Stimulated activated CD4-positive, alpha-beta T cell treated with anti-CD3 and anti-CD28 coated beads, Interleukin-12 subunit alpha, Interleukin-12 subunit beta, amount 100 ng/mL, for 4 hours (primary cell): ENCODE results near the gene MEOX1.
"Not testable (repeated sequence)": the region's sequence is repeated elsewhere in the genome, so short reads cannot be mapped to it uniquely, and the experiment has no call there.

ENCODE experiments used
- DNase-seq: peaks from one replicate; pipeline ENCODE4 v3.0.0-alpha.2; 2020

The MEOX1 gene

DNA sequence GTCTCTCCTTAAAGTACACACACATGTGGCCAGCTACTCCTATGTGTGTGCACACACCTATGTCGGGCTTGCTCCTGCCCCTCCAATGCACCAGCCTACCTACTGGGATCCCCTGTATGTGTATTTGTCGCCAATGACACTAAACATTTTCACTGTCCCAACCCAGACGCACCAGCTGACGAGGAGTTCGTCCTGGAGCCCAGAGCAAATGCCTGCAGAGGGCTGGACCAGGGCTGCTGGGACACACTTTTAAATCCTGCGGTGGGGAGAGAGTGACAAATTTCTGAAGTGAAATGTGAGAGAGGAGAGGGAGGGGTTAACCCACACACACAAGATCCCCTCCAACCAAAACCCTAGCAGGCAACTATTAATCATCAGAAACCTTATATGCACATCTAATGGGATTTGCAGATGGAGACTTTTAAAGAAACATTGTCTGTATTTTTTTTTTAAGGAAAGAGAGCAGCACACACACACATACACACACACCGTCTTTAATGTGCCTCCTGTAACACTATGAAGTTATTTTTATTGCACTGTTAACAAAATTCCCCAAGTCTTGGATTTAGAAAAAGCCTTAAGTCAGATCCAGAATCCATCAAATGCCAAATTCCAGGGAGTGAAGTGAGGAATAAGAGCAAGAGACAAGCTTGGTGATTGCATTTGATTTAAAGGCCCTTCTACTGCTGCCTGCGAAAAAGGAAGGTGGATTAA is at the start of gene MEOX1:
Gene MEOX1 (minus strand): TSS at position 224 of the 714 bp plus-strand sequence. CDS start 388 bp downstream, outside the sequence.
- DNase-seq, result no peak

GRCh38 chr17:43710101-43710500 is 48.4 kb upstream of the MEOX1 start:
- DNase-seq, result no peak

DNA sequence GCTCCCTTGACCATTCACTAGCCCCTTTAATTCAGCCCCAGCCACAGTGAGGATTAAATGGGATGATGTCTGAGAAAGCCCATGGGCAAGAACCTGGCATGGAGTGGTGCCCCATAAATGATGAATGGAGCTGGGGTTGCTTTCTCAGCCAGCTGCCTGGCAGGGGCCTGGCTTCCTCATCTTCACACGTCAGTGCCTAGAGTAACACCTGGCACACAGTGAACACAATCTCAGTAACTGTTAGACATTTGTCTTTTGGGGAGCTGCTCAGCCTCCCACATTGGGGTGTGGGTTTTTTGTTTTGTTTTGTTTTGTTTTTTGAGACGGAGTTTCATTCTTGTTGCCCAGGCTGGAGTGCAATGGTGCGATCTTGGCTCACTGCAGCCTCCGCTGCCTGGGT is 47.5 kb upstream of the MEOX1 start:
- no peak for DNase-seq

DNA sequence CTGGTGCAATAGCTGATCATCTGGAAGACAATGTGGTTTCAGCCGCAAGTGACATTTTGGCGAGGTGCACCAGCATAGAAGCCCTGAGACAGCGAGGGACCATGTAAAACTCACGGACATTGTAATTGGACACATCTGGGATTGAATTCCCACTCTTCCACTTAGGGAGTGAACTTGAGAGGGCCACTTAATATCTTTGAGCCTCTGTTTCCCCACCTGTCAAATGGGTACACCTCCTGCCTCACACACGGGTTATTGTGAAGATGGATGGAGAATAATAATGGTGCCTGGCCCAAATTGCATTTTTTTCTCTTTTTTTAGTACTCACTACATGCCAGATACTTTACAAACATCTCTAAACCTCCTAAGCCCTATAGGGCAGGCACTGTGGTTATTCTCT is 45.5 kb upstream of the MEOX1 start:
- DNase-seq, result no peak

DNA sequence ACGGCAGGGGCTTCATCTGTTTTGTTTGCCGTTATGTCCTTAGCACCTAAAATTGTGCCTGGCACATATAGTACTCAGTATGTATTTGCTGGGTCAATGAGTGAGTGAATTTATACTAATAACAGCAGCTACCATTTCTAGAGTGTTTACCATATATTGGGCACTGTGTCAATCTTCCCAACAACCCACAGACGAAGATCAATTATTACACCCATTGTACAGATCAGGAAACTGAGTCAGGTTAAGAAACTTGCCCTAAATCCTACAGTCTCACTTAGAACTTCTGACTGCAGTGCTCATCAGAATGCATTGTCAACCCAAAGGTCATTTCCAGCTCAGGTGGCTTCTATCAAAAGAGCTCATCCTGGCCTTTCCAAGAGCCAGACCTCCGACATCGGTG is 44.5 kb upstream of the MEOX1 start:
- no peak for DNase-seq

- no peak for DNase-seq
These were observed 41.9 kb upstream of the MEOX1 start for GRCh38 chr17:43703630-43704029.

GRCh38 chr17:43702637-43703036 is 40.9 kb upstream of the MEOX1 start:
- no peak for DNase-seq

DNA sequence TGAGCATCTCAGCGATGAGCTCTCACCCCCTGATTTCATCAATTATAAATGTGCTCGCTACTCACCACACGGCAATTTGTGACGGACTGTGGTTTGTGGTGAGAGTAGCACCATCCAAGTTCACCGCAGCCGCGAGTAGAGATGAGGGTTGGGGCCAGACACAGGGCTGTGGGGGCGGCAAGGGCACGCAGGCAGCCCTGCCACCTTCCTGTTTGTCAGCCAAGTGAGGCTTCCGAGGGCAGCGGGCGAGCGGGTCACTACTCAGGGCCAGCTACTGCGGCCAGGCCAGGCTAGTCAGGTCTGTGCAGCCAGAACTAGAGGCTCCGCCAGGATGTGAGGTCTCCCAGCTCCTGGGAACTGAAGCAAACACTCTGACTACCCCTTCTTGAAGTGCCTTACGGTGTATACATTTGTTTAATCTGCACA is 39.6 kb upstream of the MEOX1 start:
- DNase-seq, result no peak

GRCh38 chr17:43699438-43699756 is 37.7 kb upstream of the MEOX1 start:
- no peak for DNase-seq

- DNase-seq, result no peak
These were observed 37.1 kb upstream of the MEOX1 start for GRCh38 chr17:43698678-43699437.

DNA sequence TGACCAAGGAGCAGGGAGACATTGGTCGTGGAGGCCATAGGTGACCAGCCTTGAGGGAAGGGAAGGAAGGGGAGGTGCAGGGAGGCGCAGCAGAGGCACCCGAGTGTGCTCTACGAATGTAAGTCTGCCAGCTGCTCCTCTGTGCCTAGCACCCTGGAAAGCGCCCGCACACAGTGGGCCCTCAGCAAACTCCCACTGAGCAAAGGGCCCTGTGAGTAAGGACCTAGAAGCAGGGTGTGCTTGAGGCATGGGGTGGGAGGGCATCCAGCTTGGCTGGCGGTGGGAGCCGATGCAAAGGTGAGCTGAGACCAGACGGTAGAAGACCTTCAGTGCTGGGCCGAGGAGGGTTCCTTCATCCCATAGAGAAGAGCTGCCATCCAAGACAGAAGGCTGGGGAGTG is 36.2 kb upstream of the MEOX1 start:
- no peak for DNase-seq

GRCh38 chr17:43696891-43697290 is 35.2 kb upstream of the MEOX1 start:
- DNase-seq, result no peak

DNA sequence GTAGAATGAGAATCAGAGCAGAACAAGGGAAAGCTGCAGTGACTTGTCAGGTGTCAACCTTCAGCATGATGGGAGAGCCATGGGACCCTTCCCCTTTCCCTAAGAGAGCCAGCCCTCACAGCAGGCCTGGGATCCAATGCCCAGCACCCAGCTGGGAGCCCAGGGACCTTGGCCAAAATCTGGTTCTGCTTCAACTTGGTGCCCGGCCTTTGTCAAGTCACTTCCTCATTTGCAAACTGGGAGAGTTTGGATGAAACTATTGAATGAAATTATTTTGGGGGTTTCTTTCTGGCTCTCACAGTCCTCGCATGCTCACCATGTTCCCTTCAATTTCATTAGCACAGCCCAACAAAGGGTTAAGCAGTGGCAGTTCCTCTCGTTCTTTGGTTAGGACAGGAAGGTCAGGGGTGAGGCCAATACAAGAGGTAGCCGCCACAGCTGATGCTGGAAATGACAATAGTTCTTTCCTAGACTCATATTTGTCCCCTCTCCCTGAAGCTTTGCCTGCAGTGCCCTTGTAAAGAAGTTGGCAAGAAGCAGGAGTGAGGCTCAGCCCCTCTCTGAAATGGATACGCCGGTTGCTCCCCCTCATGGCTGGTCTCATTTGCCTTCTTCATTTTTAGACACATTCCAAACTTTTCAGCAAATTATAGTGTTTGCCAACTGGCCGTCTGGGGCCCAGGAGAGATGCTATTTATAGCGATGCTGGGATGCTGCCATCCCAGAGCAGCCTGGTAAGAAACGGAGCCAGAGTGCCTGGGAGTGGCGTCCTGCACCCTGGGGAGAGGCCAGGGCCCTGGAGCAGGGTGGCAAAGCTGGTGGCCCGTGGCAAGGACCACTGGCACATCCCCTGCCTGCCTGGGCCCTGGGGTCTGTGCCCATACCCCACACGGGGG is 34.5 kb upstream of the MEOX1 start:
- DNase-seq, result no peak

DNA sequence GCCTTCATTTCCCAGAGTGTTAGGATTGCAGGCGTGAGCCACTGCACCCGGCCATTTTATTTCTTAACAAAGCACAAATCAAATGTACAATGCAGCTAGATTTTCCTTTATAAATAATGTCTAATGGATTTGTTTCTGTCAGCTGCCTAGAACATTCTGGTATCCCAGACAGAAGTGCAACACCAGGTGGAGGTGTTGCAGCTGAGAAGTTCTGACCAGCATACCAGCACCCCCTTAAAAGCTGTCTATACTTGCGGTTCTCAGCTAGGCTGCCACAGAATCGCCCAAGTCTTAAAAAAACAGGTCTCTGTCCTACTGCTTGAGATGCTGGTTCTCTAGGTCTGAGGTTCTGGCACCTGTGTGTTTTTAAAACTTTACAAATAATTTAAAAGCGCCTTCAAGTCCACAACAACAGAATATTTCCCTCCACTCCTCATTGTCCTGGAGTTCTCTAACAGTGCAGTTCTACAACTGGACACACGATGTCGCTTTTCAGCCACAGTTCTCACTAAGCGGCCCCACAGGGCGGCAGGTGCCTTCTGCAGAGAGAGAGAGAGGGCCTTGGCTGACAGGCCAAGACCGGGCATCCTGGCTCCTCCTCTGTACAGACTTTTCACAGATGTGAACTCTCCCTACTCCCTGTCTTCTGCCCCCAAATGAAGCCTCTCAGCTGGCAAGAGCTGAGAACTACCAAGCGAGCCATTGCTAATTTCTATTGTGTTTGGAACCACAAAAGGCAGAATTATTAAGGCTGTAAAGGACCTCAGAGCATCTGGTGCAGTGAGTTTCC is 32.6 kb upstream of the MEOX1 start:
- DNase-seq, result peak; percentile 64

DNA sequence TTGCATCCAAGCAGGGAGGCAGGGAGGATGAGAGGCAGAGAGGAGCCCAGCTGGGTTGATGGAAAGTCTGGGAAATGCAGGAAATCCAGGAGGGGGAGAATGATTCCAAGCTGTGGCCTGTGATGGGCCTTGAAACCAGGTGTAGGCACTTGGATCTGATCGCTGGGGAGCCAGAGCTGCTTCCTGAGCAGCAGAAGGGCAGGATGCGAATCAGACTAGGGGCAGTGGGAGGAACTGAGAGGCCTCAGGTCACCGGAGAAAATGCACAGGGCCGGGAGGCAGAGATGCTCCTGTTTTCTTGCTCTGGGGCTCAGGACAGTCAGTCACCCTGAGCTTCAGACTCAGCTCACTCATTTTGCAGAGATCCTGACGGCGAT is 29.6 kb upstream of the MEOX1 start:
- no peak for DNase-seq

DNA sequence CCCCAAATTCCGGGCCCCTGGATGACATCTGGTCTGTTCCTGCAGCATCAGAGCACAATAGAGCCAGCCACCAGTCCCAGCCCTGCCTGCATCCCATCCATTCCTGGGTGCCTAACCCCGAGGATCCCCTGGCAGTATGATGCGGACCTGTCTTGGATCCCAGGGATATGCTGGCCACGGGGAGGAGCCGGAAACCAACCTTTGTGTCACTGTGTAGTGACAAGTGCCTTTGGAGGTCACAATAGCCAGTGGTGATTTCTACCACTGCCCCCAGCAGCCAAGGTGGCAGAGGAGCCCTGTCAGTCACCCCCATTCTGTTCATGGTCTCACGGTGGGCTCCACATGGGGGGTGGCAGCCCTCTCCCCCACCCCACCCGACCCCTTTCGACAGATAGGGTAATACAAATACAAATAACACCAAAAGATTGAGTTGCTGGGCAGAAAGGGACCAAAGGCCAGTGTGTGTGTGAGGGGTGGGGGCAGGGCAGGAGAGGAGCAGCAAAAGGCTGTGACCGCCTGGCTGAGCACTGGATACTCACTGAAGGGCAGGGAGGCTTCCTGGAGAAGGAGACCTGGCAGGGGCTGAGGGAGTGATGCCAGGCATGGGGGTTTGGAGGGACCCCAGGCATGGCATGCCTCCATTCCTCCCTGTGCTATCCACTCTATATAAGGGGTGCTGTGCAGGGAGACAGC is 29.0 kb upstream of the MEOX1 start:
- no peak for DNase-seq

DNA sequence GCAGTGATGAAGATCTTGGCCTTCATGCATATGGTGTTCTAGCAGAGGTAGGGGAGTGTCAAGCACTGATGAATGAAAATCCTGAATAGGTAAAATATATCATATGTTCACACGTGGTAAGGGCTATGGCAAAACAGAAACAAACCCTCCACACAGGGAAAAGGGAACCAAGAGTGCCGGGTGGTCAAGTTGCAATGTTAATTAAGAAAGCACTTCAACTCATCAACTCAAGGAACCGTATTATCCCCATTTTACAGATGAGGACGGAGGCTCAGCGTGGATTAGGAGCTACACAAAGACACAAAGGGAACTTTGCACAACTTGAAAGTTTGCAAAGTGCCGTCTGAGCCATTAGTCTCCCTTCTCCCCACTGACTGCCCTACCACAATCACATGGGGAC is 28.1 kb upstream of the MEOX1 start:
- DNase-seq, result no peak

DNA sequence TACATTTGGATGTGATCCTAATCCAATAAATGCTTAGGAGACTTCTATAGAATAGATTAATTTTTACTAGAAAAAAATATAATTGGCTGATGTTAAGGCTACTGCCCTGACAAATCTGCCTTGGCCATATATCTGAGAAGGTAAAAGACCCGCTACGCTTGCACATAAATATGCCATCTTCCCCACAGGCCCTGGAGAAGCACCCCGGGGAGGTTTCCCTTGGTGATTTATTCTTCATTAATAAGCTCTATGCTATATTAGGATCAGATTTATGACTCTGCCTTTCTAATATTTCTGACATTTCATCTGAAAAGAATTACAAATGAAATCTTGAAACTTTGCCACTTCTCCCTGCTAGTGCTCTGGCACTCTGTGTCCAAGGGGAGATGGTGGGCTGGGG is 27.4 kb upstream of the MEOX1 start:
- no peak for DNase-seq

- not testable (repeated sequence) for DNase-seq
These were observed 25.2 kb upstream of the MEOX1 start for GRCh38 chr17:43686957-43687356.

- no peak for DNase-seq
These were observed 22.4 kb upstream of the MEOX1 start for GRCh38 chr17:43683928-43684653.

- no peak for DNase-seq
These were observed 18.7 kb upstream of the MEOX1 start for GRCh38 chr17:43680461-43680860.

GRCh38 chr17:43679911-43680310 is 18.2 kb upstream of the MEOX1 start:
- DNase-seq, result no peak
